ENCODE data around the gene ABCA2.
"Not testable (repeated sequence)": the region's sequence is repeated elsewhere in the genome, so short reads cannot be mapped to it uniquely, and the experiment has no call there.

ABCA2 gene

DNA sequence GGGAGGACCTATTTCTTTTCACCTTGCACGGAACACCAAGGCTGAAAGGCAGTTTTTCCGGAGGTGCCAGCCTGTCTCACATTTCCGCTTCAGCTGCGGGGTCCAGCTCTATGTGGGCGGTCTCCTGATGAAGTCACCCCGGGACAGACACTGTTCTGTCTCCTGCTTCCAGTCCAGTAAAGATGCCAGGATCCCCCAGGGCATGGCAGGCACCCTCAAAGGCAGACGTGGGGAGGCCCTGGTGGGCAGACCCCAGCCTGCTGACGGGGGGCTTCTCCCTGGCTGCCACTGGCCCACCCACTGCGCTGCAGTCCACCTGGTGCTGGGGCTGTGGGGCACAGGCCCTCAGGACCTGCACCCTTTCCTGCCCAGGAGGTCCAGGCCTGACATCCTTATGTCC, 34.8 kb upstream of the ABCA2 start:
- DNase-seq = not testable (repeated sequence)

DNA sequence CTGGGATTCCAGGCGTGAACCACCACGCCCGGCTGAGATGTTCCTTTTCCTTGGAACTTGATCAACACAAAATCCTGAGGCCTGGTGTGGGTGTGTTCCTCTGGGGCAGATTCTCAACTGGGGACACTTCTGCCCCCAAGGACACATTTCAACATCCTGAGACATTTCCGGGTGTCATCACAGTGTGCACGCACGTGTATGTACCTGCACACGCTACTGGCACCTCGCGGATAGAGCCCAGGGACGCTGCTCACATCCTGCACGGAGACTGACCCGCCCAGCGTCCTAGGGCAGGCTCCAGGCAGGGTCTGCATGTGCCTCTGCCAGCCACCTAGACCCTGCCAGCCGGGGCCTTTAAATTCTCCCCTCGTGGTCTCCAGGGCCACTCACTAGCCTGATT, 34.3 kb upstream of the ABCA2 start:
- no peak for DNase-seq

DNA sequence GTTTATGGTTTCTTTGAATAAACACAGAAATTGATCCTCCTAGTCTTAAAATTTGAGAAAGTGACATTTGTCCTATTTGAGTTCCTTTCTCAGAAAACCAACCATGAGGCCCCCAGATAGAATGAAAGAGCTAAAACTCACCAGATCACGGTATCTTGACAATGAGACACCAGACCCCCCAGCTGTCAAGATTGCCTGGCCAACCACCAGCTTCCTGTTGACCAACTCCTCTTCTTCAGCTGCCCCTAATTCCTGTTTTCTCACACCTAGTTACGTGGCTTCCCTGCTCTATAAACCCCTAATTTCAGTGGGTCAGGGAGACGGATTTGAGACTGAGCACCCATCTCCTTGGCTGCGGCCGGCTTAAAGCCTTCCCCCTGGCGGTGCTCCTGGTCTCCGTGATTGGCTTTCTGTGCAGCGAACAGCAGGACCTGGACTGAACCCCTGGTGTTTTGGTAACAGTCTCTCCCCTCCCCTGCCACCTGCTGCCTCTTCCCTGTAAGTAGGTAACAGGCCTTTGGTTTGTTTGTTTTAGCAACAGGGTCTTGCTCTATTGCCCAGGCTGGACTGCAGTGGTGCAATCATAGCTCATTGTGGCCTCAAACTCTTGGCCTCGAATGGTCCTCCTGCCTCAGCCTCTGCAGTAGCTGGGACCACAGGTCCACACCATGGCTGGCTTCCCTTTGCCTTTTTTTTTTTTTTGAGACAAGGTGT, 30.6 kb upstream of the ABCA2 start:
- DNase-seq = no peak

DNA sequence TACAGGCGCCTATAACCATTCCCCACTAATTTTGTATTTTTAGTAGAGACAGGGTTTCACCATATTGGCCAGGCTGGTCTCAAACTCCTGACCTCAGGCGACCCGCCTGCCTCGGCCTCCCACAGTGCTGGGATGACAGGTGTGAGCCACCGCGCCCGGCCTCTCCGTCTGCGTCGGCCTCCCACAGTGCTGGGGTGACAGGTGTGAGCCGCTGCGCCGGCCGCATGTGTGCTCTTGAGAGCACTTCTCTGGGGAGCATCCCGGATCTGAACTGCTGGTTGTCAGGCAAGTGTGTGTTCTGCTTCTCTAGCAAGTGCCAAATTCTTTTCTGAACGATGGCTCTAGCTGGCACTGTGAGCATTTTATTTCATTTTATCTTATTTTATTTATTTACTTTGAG, 29.5 kb upstream of the ABCA2 start:
- DNase-seq = no peak

DNA sequence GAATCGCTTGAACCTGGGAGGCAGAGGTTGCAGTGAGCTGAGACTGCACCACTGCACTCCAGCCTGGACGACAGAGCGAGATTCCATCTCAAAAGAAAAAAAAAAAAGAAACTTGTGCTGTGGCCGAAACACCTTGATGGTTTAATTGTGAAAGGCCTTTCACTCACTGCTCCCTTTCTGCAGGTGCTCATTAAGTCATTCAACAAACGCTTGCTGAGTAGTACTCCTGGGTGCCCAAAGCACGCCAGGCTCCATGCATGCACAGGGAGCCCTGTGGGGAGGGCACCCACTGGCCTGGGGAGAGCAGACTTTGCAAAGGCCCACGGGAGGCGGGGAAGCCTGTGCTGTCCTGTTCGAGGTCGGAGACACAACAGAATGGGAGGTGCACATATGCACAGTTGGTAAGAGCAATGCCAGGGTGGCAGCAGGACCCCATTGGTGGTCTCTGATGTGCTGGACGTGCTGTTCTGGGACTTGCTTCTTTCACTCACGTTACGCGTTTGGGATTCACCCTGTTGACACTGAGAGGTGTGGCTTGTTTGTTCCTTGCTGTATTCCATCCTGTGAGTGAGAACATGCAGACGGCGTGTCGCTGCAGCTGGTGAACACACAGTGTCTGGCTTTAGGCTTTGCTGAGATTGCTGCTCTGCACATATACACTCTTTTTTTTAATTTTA, 28.8 kb upstream of the ABCA2 start:
- no peak for DNase-seq

DNA sequence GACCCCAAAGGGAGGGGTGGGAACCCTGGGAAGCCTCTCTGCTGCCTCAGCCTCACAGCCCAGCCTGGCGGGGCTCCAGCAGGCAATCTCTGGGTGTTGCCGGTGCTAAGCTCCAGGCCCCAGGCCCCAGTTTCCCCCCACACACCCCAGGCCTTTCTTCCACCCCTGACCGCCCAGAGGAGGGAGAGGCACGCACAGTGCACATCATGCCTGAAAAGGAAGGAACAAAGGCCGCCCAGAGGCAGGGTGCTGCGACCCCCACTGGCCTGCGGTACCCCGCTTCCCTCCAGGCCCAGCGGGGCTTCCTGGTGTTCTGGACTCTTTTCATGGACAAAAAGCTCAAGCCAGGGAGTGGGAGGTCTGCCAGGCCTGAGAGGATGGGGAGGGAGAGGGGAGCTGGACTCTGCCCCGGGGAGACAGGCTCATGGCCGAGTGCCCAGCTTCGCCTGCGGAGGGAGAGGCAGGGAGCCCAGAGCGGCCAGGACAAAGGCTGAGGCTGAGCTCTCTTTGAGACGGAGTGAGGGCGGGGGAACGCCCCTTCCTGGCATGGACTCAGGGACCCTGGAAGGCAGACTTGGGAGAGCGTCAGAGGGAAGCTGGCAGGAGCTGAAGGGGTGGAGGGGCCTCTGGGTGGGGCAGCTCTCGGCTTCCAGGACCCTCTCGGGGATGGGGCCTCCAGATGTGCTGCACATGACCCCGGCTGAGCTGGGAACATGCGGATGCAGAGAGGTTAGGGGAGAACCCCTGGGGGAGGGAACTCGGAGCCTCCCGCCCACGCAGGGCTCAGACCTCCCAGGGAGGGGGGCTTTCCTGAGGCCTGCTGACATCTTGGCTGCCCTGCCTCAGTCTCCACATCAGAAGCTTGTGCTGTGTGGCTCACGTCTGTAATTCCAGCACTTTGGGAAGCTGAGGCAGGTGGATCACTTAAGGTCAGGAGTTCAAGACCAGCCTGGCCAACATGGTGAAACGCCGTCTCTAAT, 27.6 kb upstream of the ABCA2 start:
- no peak for DNase-seq

DNA sequence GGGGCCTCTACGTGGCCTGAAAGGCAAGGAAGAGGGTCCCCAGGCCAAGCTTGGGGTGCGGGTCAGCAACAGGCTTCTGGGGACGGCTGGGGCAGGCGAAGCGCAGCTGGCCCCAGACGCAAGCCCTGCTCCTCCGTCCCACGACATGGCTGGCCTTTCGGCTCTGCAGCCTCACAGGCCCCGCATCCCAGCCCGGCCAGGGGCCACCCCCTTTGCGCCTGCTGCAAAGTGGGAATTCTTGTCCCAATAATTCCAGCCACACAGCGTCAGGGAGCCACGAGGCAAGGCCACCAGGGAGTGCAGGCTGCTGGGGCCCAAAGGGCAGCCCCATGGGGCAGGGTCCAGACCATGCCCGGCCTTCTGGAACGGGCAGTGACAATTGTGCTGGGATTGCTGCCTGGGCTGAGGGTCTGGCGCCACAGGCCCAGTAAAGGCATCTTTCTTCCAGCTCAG, 26.9 kb upstream of the ABCA2 start:
- DNase-seq = no peak

DNA sequence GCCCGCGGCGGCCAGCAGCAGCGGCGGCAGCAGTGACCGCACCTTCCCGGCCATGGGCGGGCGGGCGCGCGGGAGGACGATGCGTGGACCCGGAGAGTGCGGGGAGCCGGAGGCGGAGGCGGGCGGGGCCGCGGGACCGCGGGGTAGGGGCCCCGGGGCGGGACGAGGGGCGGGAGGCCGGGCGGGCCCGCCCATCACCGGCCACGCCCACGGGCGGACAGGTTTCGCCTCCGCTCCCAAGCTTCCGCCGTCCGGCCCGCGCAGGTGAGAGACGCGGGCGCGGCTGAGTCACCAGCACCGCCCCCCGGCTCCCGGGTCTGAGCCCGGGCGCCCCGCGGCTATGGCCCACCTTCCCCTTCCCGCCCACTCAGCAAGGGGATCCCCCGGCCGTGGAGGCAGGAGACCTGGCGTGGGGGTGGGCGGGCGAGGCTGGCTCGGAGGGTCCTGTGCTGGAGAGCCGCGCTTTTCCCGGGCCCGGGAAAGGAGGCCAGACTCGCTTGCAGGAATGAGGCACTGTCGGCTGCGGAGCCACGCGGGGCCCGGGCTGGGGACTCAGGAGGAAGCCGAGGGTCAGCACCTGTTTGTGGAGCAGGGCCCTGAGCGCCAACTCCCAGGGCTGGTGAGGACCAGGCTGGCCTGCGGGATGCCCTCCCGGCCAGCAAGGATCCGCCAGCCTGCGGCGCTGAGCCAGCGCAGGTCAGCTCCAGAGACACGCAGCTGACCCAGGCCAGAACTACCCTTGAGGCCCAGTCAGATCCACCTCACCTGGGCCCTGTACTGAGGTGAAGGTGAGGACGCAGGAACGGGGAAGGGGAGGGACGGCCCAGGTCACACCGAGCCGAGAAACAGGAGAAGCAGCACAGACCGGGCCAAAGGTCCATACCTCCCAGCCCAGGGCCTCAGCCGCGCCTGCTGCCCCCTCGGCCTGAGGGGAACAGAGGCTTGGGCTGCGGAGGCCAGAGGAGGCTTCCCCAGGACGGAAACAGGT, 26.2 kb upstream of the ABCA2 start, which contains the start of gene ENTPD2:
TSS of gene ENTPD2 (minus strand) at position 118 of the 988 bp plus-strand sequence. CDS start at position 54, 64 bp downstream.
- peak; percentile 60 for DNase-seq

DNA sequence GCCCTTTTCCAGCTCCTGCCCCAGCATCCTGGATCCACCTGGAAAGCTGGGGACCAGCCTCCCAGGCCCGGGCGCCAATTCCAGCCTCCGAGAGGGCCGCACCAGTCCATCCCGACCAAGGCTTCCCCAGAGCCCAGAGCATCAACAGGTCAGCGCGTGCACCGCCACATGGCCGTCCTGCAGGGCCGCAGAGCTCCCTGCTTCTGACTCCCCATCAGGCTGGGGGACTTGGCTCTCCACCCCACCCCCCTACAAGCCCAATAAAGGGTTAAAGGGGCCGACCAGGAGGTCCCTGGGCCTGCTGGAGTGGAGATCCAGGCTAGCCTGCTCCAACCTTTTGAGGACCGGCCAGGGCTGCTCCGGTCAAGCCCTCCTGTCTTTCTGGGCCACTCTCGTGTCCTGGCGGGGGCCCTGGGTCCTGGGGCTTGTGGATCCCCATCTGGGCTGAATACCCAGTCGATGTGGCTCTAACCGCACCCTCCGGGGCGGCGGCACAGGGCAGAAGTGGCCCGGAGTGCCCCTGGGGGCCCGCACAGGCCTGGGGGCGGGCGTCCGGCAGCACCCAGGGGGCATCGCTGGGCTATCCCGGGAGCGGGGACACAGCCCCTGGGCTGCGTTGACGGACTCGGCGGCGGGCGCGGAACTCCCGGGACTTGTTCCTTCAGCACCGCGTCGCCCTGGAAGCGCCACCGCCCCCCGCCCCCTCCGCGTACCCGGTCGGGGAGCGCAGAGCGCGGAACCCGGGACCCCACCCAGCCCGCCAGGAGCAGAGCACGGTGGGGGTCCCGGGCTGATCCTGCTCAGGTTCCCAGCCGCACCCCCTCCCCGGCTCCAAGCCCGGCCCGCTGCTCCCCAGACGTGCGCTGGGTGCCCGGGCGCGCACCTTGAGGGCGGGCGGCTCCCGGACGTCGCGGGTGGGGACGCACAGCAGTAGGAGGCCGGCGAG, 25.2 kb upstream of the ABCA2 start:
- no peak for DNase-seq

DNA sequence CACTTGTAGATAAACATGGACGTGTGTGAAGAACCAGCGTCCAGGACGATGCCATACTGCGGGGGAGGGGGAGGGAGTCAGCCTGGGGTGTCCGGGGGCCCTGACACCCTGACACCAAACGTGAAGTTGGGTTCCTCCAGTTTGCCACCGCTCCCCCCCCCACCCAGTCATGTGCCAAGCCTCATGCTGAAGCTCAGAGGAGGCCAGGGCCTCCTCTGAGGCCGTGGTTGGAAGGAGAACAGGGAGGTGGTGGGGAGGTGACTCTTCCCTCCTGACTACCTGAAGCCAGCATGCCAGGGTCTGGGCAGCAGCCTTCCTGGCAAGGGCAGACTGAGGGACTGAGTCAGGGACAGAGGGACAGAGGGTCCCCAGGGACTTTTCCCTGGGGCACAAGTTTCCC, 24.3 kb upstream of the ABCA2 start:
- no peak for DNase-seq

DNA sequence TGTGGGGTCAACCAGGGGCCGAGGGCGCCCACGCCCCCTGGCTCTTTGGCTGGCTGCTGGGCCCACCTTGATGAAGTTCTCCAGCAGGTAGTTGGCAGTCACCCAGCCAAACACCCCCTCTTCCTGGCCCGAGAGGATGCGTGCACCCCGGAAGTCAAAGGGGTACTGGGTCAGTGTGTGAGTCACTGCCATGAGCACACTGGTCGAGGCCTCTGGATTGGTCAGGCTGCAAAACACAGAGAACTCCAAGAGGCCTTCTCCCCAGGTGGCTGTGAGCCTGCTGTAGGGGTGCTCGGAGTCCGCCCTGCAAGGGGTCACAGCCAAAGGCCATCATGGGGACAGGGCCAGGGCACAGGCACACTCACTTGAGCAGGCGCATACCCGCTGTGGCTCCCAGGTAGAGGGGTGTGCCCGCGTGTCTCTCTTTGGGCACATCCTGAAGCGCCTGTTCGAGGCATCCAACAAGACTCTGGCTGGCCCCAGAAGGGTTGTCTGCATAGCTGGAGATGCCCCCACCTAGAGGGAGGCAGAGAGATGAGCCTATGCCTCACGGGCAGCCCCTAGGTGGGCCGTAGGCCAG, 23.2 kb upstream of the ABCA2 start:
- DNase-seq = no peak

DNA sequence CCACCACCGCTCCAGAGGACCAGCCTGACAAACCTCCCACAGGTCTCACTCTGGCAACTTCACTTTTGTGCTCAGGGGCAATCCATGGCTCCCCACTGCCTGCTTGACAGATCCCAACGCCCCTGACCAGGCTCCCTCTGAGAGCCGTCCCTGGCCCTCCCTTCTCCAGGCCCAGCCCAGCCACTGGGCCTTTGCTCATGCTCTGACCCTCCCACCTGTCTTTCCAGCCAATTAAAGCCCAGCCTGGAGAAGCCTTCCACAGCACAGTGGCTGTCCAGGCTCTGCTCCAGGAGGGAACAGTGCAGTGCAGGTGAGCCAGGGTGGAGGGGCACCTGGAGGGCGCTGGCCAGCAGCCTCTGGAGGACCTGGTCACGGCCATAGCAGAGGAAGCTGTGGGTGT, 22.5 kb upstream of the ABCA2 start:
- DNase-seq = no peak

DNA sequence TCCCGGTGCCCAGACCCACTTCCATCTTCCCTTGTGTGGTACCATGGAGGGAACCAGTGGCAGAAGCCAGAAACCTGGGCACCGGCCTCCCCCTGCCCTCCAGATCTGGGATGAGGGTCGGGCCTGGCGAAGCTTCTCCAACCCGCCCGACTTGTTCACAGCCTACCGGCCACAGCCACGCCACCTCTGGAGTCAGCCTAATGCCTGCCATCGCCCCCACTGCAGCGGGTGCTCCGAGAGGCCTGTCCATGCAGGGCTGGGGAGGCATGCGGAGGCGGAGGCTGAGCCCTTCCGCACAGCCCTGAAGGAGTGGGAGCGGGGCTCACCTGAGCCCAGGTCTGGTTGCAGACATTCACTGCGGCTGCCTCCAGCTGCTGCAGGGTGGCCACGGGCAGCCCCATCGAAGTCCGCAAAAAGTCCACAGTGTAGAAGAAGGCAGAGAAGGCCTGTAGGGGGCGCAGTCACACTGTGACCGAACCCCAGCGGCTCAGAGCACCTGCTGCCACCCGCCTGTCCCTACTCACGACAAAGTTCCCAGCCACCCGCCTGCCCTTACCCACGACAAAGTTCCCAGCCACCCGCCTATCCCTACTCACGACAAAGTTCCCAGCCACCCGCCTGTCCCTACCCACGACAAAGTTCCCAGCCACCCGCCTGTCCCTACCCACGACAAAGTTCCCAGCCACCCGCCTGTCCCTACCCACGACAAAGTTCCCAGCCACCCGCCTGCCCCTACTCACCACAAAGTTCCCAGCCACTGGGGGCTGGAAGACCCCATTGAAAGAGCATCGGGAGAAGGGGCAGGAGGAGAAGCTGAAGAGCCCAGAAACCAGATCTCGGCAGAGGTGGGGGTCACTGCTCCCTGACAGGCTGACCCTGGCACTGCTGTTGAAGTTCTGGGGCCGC, 21.8 kb upstream of the ABCA2 start:
- peak; percentile 55 for DNase-seq

DNA sequence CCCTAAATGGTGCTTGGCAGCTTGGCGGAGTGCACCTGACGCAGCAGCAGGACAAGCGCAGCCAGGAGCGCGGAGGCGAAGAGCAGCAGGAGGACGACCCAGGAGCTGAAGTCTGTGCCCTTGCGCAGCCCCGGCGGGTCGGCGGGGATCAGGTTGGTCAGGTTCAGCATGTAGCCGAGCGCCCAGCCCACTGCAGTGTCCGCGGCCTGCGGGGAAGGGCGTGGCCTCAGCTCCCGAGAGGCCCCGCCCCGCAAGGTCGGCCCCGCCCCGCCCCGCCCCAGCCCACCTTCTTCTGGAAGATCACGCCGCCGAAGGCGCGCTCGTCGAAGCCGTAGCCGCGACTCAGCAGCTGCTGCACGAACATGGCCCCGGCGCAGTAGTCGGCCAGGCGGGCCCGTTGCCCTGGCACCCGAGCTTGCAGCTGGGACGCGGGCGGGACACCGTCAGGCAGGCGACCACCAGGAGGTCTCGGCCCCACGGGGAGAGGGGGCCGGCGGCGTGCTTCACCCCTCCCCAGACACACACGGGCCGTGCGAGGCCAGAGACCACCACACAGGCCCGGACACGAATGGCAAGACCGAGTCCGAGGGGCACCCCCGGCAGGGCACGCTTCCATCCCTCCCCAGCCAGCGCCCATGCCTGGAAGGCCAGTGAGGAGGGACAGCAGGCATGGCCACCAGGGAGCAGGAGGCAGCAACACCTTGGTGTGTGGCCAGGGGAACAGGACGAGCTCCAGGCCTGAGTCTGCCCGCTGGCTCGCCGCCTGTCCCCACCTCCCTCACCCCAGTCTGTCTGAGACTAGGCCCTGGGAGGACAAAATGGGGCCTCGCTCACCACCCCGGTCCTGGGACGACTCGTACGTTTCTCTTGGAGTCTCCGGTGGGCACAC, 20.9 kb upstream of the ABCA2 start:
- DNase-seq = no peak

DNA sequence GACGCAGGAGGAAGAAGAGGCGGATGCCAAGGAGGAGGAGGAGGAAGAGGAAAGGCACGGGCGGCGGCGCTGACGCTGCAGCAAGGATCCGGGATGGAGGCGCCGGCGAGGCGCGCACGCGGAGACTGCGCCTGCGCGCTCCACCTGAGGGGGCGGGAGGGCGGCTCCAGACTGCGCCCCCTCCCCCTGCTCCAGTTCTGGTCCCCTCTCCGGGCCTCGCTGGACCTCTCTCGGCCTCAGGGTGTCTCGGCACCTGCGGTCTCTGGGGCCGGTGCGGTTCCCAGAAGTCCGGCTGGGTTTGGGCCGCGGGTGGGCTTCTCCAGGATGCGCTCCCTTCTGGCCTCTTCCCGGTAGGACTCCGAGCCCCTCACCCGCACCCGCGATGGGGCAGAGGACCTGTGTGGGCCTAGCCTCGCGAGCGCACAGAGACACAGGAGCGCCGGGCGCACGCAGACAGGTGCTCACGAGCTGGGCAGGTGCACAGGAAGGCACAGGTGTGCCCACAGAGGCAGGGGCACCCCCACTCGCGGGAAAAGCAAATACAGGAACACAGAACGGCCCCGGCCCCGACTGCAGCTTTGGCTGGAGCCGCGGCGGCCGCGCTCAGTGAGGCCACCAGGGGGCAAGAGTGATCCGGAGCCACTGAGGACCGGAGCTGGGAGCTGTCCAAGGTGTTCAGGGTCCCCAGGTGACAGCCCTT, 18.2 kb upstream of the ABCA2 start, which contains the start of gene NPDC1:
TSS of gene NPDC1 (minus strand) at position 90 of the 700 bp plus-strand sequence. CDS start 188 bp downstream, outside the sequence.
- DNase-seq = peak; percentile 82

DNA sequence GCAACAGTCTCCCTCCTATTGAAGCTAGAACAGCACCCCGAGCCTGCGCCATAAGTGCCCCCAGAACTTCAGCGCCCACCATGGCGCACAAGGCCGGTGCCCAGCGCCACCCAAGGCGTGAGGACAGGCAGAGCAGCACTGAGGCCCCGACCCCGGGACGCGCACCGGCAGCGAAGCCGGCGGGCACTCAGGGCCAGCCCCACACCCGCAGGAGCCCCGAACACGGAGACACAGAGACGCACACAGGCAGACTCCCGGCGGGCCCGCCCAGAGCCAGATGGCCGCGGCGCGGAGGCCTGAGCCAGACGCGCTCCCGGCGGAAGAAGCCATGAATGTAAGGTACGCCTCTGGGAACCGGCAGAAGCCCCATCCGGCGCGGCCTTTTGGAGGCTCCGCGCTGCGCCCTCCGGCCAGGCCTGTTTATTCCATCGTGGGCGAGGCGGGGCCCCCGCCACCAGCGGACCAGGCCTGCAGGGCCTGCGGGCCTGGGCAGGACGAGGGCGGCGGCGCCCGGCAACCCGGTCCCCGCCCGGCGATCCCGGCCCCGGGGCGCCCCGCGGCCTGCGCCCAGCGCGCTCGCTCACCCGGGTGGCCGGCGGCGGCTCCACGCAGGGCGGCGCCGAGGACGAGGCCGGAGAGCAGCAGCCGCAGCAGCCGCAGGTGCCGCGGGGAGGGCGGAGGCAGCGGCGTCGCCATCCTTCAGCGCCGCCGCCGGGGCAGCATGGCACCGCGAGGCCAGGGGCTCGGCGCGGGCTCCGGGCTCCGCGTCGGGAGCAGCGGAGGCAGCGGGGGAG, 17.5 kb upstream of the ABCA2 start:
- DNase-seq = no peak

Data from activated CD8-positive, alpha-beta memory T cell treated with anti-CD3 and anti-CD28 coated beads, Interleukin-2, amount 50 U/mL, for 4 hours (primary cell).